CD4-positive, alpha-beta T cell (primary cell): ENCODE results near the gene TGM1. TPM values are rescaled to one million over a fixed set of nuclear protein-coding genes. Genes with fewer than 3 reads are reported as not detected.

Experiments
- ATAC-seq: fragments of 200-7000 bp; cut with Tn5 transposase; one replicate; pipeline ENCODE4 v1.10.0; 2022; ENCODE audit warnings: mild to moderate bottlenecking; ENCODE audit not compliant: poor library complexity
- CTCF ChIA-PET: fragments of 350-600 bp; sonication (Branson Sonifier 250); formaldehyde crosslinking; loops from one replicate; lab custom pipeline; 2021; ENCODE audit warnings: antibody characterized with exemption, inconsistent platforms; lab: Charles Lee
- POLR2A ChIA-PET: fragments of 350-600 bp; sonication (Branson Sonifier 250); formaldehyde crosslinking; loops from one replicate; lab custom pipeline; 2021; ENCODE audit warnings: antibody characterized with exemption, inconsistent platforms; lab: Charles Lee
- DNase-seq, 14 experiments: peaks; one replicate each; pipeline ENCODE4 v3.0.0-alpha.2; 2013 to 2020; ENCODE audit warnings: mixed read lengths in 2 of 14
- H3K27ac ChIP-seq, 2 donors: one replicate each; pipeline versions ENCODE4 v1.5.1 to v1.7.0; 2013; ENCODE audit warnings: low read length in 2 of 2, low read depth in 1 of 2, mild to moderate bottlenecking in 1 of 2
- H3K27me3 ChIP-seq, 2 experiments: 1 replicate in 1 of 2; 2 replicates in 1 of 2; pipeline versions ENCODE4 v1.6.1 to v1.7.0; 2013; ENCODE audit warnings: low read length in 2 of 2, control low read depth in 1 of 2, mild to moderate bottlenecking in 1 of 2, moderate library complexity in 1 of 2; ENCODE audit not compliant: insufficient read depth in 2 of 2, control insufficient read depth in 1 of 2
- H3K36me3 ChIP-seq: one replicate; pipeline ENCODE4 v1.6.1; 2013; ENCODE audit warnings: low read length, control low read depth; ENCODE audit not compliant: insufficient read depth
- H3K4me1 ChIP-seq: one replicate; pipeline ENCODE4 v1.6.1; 2013; ENCODE audit warnings: low read length, control low read depth; ENCODE audit not compliant: insufficient read depth
- H3K4me3 ChIP-seq: one replicate; pipeline ENCODE4 v1.5.1; 2013; ENCODE audit warnings: mild to moderate bottlenecking, low read length, moderate library complexity
- H3K9me3 ChIP-seq, 2 experiments: 1 replicate in 1 of 2; 2 replicates in 1 of 2; pipeline versions ENCODE4 v1.6.1 to v1.7.0; 2013; ENCODE audit warnings: low read length in 2 of 2, mild to moderate bottlenecking in 2 of 2, control low read depth in 1 of 2, moderate library complexity in 1 of 2; ENCODE audit not compliant: control insufficient read depth in 1 of 2, insufficient read depth in 1 of 2
- H3K27ac Mint-ChIP-seq: one replicate; pipeline ENCODE4 v1.8.0; 2020; ENCODE audit warnings: mixed read lengths
- H3K27me3 Mint-ChIP-seq: one replicate; pipeline ENCODE4 v1.8.0; 2021; ENCODE audit warnings: mixed read lengths
- H3K36me3 Mint-ChIP-seq: one replicate; pipeline ENCODE4 v1.8.0; 2021; ENCODE audit warnings: low read depth, mixed read lengths
- H3K4me1 Mint-ChIP-seq: one replicate; pipeline ENCODE4 v1.8.0; 2021; ENCODE audit warnings: low read depth, mixed read lengths
- H3K4me3 Mint-ChIP-seq: one replicate; pipeline ENCODE4 v1.8.0; 2020; ENCODE audit warnings: mild to moderate bottlenecking, mixed read lengths
- H3K9me3 Mint-ChIP-seq: one replicate; pipeline ENCODE4 v1.8.0; 2020; ENCODE audit warnings: mixed read lengths
- intact Hi-C, 2 experiments: fragments of 100-400 bp; cut with DNase I in 1 of 2; cut with micrococcal nuclease in 1 of 2; formaldehyde crosslinking; loops; one replicate each; pipeline versions ENCODE4 v1.15.1 to v1.9.0; 2023 to 2025; cut with DNase I, micrococcal nuclease
- total RNA-seq, 174 experiments: library from RNA in 2 of 174; stranded (reverse) in 2 of 174; gene quantifications; one replicate each; pipeline ENCODE4 v1.2.3 and lab custom pipeline; 2021 to 2026
- TF ChIP-seq, protein P1 (sequence below): fragments of 200-600 bp; IDR thresholded peaks from one replicate; pipeline ENCODE4 v1.8.0; 2022; ENCODE audit warnings: antibody characterized with exemption, mild to moderate bottlenecking

Gene TGM1
- total RNA-seq, 2 experiments from 2014 or later = 3.5 to 3.9 TPM

DNA sequence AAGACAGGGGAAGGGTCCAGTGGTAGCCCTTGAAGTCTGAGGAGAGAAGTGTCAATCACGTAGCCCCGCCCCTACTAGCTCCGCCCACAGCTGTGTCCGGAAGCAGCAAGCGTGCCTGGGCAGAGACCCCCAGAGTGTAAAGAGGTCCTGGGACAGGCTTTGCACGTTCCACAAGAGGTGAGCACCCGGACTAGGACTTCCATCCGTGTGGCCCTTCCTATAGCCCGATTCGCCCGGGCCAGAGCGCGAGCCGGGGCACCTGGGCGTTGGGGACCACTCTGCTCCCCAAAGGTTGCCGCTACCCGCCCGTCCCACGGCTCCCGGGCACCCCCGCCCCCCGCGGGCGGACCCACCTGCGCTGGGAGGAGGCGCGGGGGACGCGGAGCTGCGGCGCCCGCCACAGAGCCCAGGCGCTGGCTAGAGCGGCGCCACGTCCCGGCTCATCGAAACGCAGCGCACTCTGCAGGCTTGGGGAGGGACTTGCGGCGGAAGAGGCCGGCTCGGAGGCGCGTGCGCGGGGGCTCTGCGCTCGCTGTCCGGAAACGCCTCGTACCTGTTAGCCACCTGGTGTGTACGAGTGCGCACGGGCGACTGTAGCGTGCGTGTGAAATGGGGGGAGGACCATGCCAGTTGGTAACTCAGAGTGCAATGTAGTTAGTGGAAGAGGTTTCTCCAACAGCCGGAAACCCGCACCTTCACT is 8.3 kb upstream of the TGM1 start, which contains the start of gene RABGGTA:
RABGGTA (minus strand) TSS at position 464 of the 700 bp plus-strand sequence. CDS start 482 bp downstream, outside the sequence.
- H3K27ac Mint-ChIP-seq = peak within 1 kb of the TSS; percentile 97
- intact Hi-C loops = loop anchor here (1.0 to 5.0 kb wide), 8 partner anchors 26 to 58 kb away; partner anchors contain the start of genes GMPR2 (in 2 of the 2), NEDD8 (in 2 of the 2), CHMP4A (in 1 of the 2) and LTB4R (in 1 of the 2)
- no peaks in the 10 kb centered on the region for H3K9me3 ChIP-seq
- H3K27me3 Mint-ChIP-seq = no peaks in the 10 kb centered on the region
- ChIA-PET POLR2A (interaction anchor here (0.6 to 4.0 kb wide), 27 partner anchors 9 to 951 kb away, joined by 3 to 134 read pairs (median 7); partner anchors contain the start of genes CBLN3, CHMP4A, CIDEB and DCAF11), CTCF (interaction anchor here (0.6 to 3.6 kb wide), 21 partner anchors 9 to 171 kb away, joined by 3 to 20 read pairs (median 4); partner anchors contain the start of genes CHMP4A, CIDEB, LTB4R and LTB4R2)
- TF ChIP-seq, protein P1, sequence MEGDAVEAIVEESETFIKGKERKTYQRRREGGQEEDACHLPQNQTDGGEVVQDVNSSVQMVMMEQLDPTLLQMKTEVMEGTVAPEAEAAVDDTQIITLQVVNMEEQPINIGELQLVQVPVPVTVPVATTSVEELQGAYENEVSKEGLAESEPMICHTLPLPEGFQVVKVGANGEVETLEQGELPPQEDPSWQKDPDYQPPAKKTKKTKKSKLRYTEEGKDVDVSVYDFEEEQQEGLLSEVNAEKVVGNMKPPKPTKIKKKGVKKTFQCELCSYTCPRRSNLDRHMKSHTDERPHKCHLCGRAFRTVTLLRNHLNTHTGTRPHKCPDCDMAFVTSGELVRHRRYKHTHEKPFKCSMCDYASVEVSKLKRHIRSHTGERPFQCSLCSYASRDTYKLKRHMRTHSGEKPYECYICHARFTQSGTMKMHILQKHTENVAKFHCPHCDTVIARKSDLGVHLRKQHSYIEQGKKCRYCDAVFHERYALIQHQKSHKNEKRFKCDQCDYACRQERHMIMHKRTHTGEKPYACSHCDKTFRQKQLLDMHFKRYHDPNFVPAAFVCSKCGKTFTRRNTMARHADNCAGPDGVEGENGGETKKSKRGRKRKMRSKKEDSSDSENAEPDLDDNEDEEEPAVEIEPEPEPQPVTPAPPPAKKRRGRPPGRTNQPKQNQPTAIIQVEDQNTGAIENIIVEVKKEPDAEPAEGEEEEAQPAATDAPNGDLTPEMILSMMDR = peak; percentile 75
- DNase-seq = peak; percentile 84 to 99 (median 92)
- H3K4me3 Mint-ChIP-seq = peak within 1 kb of the TSS; percentile 96
- peak within 1 kb of the TSS; percentile 86 for H3K4me3 ChIP-seq
- H3K27ac ChIP-seq = peak within 1 kb of the TSS; percentile 92 to 95
- ATAC-seq = peak; percentile 83
- peaks cover 34% of the 10 kb centered on the region for H3K36me3 ChIP-seq
- peaks cover 43% of the 10 kb centered on the region for H3K4me1 ChIP-seq
- no peaks in the 10 kb centered on the region for H3K27me3 ChIP-seq
- no peaks in the 10 kb centered on the region for H3K9me3 Mint-ChIP-seq
- peaks cover 40% of the 10 kb centered on the region for H3K4me1 Mint-ChIP-seq
- H3K36me3 Mint-ChIP-seq = peaks cover 40% of the 10 kb centered on the region

DNA sequence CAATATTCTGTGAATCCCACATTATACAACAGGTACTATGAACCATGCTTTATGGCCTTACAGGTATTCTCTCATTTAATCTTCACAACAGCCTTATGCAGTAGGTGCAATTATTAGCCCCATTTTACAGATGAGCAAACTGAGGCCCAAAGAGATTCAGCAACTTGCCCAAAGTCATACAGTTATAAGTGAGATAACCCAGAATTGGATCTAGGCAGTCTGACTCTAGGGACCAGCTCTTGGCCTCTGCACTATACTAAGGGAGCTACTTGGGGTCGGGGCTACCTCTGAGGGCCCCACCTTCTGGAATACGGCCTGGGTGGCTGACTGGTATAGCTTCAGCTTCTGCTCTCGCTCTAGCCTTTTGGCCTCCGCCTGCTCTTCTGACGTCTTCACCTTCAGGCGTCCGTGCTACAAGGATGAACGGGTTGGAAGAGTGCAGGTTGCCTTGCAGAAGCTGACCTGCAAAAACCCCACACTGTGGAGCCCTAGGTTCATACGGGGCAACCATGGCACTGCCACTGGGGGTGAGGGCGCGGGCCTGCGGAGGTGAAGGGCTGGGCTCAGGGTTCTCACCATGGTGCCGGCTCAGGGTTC is 7.7 kb upstream of the TGM1 start:
- Histone ChIP-seq H3K27me3 (no peaks in the 10 kb centered on the region), H3K36me3 (peaks cover 41% of the 10 kb centered on the region), H3K9me3 (no peaks in the 10 kb centered on the region), H3K4me1 (peaks cover 43% of the 10 kb centered on the region), H3K4me3 (peak overlapping the region; percentile 86), H3K27ac (peak overlapping the region; percentile 92 to 95)
- intact Hi-C loops = loop anchor here (1.0 to 5.0 kb wide), 8 partner anchors 27 to 58 kb away; partner anchors contain the start of genes GMPR2 (in 2 of the 2), NEDD8 (in 2 of the 2), CHMP4A (in 1 of the 2) and LTB4R (in 1 of the 2)
- H3K36me3 Mint-ChIP-seq = peaks cover 46% of the 10 kb centered on the region
- peaks cover 40% of the 10 kb centered on the region for H3K4me1 Mint-ChIP-seq
- no peaks in the 10 kb centered on the region for H3K9me3 Mint-ChIP-seq
- ChIA-PET CTCF (interaction anchor here (0.6 to 3.6 kb wide), 21 partner anchors 10 to 172 kb away, joined by 3 to 20 read pairs (median 4); partner anchors contain the start of genes CHMP4A, CIDEB, LTB4R and LTB4R2), POLR2A (interaction anchor here (0.6 to 4.0 kb wide), 28 partner anchors 8 to 190 kb away, joined by 3 to 134 read pairs (median 6); partner anchors contain the start of genes CBLN3, CHMP4A, CIDEB and DCAF11)
- ATAC-seq (no peak), DNase-seq (no peak)
- peak overlapping the region; percentile 97 for H3K27ac Mint-ChIP-seq
- H3K4me3 Mint-ChIP-seq = peak overlapping the region; percentile 96
- H3K27me3 Mint-ChIP-seq = no peaks in the 10 kb centered on the region
- TF ChIP-seq, protein P1 = no peak
